ENCODE data around the gene BMI1. TPM values are rescaled to one million over a fixed set of nuclear protein-coding genes. Genes with fewer than 3 reads are reported as not detected.

The BMI1 gene
- total RNA-seq, 1 experiment from 2014 or later: 3.4 TPM

DNA sequence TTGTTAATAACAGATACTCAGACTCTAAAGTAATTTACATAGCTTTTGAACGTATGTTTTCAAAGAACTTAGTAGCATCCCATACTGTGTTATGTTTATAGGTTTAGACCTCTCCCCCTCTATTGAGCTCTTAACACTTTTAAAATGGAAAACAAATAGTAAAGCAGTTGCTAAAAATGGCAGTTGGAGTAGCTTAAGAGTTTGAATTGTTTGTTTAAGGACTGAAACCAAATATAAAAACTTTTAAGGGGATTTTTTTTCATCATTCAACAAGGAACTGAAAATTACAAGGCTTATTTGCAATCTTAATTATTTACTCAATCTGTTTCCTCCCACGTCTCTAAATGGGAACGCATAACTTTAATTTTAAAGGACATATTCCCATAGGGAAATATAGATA is 22.8 kb downstream of the BMI1 start:
- no peak for ATAC-seq
- ChIA-PET POLR2A (no interaction called here), CTCF (no interaction called here)
- no peak for DNase-seq (ENCODE audit: low spot score)
- H3K27ac Mint-ChIP-seq: no peak overlapping the region
- no peaks in the 10 kb centered on the region for H3K9me3 Mint-ChIP-seq
- H3K4me1 Mint-ChIP-seq: peaks cover 12% of the 10 kb centered on the region
- no peak overlapping the region for H3K4me3 Mint-ChIP-seq
- H3K27me3 Mint-ChIP-seq (ENCODE audit: low read depth): peaks cover 96% of the 10 kb centered on the region
- TF ChIP-seq, protein P1, sequence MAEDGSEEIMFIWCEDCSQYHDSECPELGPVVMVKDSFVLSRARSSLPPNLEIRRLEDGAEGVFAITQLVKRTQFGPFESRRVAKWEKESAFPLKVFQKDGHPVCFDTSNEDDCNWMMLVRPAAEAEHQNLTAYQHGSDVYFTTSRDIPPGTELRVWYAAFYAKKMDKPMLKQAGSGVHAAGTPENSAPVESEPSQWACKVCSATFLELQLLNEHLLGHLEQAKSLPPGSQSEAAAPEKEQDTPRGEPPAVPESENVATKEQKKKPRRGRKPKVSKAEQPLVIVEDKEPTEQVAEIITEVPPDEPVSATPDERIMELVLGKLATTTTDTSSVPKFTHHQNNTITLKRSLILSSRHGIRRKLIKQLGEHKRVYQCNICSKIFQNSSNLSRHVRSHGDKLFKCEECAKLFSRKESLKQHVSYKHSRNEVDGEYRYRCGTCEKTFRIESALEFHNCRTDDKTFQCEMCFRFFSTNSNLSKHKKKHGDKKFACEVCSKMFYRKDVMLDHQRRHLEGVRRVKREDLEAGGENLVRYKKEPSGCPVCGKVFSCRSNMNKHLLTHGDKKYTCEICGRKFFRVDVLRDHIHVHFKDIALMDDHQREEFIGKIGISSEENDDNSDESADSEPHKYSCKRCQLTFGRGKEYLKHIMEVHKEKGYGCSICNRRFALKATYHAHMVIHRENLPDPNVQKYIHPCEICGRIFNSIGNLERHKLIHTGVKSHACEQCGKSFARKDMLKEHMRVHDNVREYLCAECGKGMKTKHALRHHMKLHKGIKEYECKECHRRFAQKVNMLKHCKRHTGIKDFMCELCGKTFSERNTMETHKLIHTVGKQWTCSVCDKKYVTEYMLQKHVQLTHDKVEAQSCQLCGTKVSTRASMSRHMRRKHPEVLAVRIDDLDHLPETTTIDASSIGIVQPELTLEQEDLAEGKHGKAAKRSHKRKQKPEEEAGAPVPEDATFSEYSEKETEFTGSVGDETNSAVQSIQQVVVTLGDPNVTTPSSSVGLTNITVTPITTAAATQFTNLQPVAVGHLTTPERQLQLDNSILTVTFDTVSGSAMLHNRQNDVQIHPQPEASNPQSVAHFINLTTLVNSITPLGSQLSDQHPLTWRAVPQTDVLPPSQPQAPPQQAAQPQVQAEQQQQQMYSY (CRISPR knock-in tag; IDR thresholded peaks at IDR 0.05): no peak
- TF ChIP-seq, protein P2, sequence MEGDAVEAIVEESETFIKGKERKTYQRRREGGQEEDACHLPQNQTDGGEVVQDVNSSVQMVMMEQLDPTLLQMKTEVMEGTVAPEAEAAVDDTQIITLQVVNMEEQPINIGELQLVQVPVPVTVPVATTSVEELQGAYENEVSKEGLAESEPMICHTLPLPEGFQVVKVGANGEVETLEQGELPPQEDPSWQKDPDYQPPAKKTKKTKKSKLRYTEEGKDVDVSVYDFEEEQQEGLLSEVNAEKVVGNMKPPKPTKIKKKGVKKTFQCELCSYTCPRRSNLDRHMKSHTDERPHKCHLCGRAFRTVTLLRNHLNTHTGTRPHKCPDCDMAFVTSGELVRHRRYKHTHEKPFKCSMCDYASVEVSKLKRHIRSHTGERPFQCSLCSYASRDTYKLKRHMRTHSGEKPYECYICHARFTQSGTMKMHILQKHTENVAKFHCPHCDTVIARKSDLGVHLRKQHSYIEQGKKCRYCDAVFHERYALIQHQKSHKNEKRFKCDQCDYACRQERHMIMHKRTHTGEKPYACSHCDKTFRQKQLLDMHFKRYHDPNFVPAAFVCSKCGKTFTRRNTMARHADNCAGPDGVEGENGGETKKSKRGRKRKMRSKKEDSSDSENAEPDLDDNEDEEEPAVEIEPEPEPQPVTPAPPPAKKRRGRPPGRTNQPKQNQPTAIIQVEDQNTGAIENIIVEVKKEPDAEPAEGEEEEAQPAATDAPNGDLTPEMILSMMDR (IDR thresholded peaks at IDR 0.05): no peak
- TF ChIP-seq GABPB1 (CRISPR knock-in tag; IDR thresholded peaks at IDR 0.05) (no peak), MXD4 (CRISPR knock-in tag; IDR thresholded peaks at IDR 0.05; ENCODE audit: borderline replicate concordance) (no peak), ZNF671 (CRISPR knock-in tag; IDR thresholded peaks at IDR 0.05) (no peak), JAZF1 (CRISPR knock-in tag; IDR thresholded peaks at IDR 0.05) (no peak), CREM (CRISPR knock-in tag; IDR thresholded peaks at IDR 0.05) (no peak), MYBL2 (CRISPR knock-in tag; IDR thresholded peaks at IDR 0.05) (no peak), ZNF219 (CRISPR knock-in tag; IDR thresholded peaks at IDR 0.05; ENCODE audit: borderline replicate concordance) (no peak)
- TF ChIP-seq, protein P3, sequence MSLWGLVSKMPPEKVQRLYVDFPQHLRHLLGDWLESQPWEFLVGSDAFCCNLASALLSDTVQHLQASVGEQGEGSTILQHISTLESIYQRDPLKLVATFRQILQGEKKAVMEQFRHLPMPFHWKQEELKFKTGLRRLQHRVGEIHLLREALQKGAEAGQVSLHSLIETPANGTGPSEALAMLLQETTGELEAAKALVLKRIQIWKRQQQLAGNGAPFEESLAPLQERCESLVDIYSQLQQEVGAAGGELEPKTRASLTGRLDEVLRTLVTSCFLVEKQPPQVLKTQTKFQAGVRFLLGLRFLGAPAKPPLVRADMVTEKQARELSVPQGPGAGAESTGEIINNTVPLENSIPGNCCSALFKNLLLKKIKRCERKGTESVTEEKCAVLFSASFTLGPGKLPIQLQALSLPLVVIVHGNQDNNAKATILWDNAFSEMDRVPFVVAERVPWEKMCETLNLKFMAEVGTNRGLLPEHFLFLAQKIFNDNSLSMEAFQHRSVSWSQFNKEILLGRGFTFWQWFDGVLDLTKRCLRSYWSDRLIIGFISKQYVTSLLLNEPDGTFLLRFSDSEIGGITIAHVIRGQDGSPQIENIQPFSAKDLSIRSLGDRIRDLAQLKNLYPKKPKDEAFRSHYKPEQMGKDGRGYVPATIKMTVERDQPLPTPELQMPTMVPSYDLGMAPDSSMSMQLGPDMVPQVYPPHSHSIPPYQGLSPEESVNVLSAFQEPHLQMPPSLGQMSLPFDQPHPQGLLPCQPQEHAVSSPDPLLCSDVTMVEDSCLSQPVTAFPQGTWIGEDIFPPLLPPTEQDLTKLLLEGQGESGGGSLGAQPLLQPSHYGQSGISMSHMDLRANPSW (CRISPR knock-in tag; conservative IDR thresholded peaks at IDR 0.05; ENCODE audit: low read depth): no peak
- TF ChIP-seq, protein P4, sequence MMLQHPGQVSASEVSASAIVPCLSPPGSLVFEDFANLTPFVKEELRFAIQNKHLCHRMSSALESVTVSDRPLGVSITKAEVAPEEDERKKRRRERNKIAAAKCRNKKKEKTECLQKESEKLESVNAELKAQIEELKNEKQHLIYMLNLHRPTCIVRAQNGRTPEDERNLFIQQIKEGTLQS (CRISPR knock-in tag; conservative IDR thresholded peaks at IDR 0.05): no peak
- TF ChIP-seq, protein P5, sequence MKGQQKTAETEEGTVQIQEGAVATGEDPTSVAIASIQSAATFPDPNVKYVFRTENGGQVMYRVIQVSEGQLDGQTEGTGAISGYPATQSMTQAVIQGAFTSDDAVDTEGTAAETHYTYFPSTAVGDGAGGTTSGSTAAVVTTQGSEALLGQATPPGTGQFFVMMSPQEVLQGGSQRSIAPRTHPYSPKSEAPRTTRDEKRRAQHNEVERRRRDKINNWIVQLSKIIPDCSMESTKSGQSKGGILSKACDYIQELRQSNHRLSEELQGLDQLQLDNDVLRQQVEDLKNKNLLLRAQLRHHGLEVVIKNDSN (CRISPR knock-in tag; IDR thresholded peaks at IDR 0.05): no peak
- TF ChIP-seq, protein P6, sequence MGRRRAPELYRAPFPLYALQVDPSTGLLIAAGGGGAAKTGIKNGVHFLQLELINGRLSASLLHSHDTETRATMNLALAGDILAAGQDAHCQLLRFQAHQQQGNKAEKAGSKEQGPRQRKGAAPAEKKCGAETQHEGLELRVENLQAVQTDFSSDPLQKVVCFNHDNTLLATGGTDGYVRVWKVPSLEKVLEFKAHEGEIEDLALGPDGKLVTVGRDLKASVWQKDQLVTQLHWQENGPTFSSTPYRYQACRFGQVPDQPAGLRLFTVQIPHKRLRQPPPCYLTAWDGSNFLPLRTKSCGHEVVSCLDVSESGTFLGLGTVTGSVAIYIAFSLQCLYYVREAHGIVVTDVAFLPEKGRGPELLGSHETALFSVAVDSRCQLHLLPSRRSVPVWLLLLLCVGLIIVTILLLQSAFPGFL (CRISPR knock-in tag; IDR thresholded peaks at IDR 0.05; ENCODE audit: borderline replicate concordance): no peak
- TF ChIP-seq, protein P7, sequence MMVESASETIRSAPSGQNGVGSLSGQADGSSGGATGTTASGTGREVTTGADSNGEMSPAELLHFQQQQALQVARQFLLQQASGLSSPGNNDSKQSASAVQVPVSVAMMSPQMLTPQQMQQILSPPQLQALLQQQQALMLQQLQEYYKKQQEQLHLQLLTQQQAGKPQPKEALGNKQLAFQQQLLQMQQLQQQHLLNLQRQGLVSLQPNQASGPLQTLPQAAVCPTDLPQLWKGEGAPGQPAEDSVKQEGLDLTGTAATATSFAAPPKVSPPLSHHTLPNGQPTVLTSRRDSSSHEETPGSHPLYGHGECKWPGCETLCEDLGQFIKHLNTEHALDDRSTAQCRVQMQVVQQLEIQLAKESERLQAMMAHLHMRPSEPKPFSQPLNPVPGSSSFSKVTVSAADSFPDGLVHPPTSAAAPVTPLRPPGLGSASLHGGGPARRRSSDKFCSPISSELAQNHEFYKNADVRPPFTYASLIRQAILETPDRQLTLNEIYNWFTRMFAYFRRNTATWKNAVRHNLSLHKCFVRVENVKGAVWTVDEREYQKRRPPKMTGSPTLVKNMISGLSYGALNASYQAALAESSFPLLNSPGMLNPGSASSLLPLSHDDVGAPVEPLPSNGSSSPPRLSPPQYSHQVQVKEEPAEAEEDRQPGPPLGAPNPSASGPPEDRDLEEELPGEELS (CRISPR knock-in tag; IDR thresholded peaks at IDR 0.05): no peak
- TF ChIP-seq, protein P8, sequence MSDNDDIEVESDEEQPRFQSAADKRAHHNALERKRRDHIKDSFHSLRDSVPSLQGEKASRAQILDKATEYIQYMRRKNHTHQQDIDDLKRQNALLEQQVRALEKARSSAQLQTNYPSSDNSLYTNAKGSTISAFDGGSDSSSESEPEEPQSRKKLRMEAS (CRISPR knock-in tag; IDR thresholded peaks at IDR 0.05): no peak
- TF ChIP-seq, protein P9, sequence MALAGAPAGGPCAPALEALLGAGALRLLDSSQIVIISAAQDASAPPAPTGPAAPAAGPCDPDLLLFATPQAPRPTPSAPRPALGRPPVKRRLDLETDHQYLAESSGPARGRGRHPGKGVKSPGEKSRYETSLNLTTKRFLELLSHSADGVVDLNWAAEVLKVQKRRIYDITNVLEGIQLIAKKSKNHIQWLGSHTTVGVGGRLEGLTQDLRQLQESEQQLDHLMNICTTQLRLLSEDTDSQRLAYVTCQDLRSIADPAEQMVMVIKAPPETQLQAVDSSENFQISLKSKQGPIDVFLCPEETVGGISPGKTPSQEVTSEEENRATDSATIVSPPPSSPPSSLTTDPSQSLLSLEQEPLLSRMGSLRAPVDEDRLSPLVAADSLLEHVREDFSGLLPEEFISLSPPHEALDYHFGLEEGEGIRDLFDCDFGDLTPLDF (CRISPR knock-in tag; IDR thresholded peaks at IDR 0.05): no peak
- H3K36me3 Mint-ChIP-seq: no peaks in the 10 kb centered on the region
